GM18868 (cell line): ENCODE results near the gene DNAAF9.

Experiments
- ATAC-seq: cut with Tn5 transposase; IDR thresholded peaks from one replicate; pipeline ENCODE4 v1.9.1; 2021; ENCODE audit warnings: mild to moderate bottlenecking, moderate library complexity; ENCODE audit not compliant: unreplicated experiment

The DNAAF9 gene

GRCh38 chr20:3412600-3413392 is 5.3 kb upstream of the DNAAF9 start:
- no peak for ATAC-seq

- ATAC-seq: no peak
These were observed 3.0 kb upstream of the DNAAF9 start for GRCh38 chr20:3410464-3410863.

- ATAC-seq: no peak
These were observed 1.9 kb upstream of the DNAAF9 start for GRCh38 chr20:3409417-3409816.

- ATAC-seq: peak; percentile 37
These were observed 535 bp upstream of the DNAAF9 start for GRCh38 chr20:3407771-3408637.

GRCh38 chr20:3406481-3407039 is 909 bp downstream of the DNAAF9 start:
- no peak for ATAC-seq

- ATAC-seq: no peak
These were observed 1.6 kb downstream of the DNAAF9 start for GRCh38 chr20:3405696-3406358.

- ATAC-seq: no peak
These were observed 2.3 kb downstream of the DNAAF9 start for GRCh38 chr20:3405139-3405538.

- no peak for ATAC-seq
These were observed 3.1 kb downstream of the DNAAF9 start for GRCh38 chr20:3404402-3404801.

GRCh38 chr20:3403741-3404140 is 3.7 kb downstream of the DNAAF9 start:
- no peak for ATAC-seq

GRCh38 chr20:3402453-3402852 is 5.0 kb downstream of the DNAAF9 start:
- no peak for ATAC-seq

GRCh38 chr20:3400260-3401155 is 7.0 kb downstream of the DNAAF9 start:
- ATAC-seq: no peak

GRCh38 chr20:3398681-3399252 is 8.7 kb downstream of the DNAAF9 start:
- no peak for ATAC-seq

GRCh38 chr20:3396492-3396891 is 11.0 kb downstream of the DNAAF9 start:
- no peak for ATAC-seq

- ATAC-seq: no peak
These were observed 14.7 kb downstream of the DNAAF9 start for GRCh38 chr20:3392756-3393155.

GRCh38 chr20:3390759-3391425 is 16.6 kb downstream of the DNAAF9 start:
- ATAC-seq: no peak

- ATAC-seq: no peak
These were observed 23.5 kb downstream of the DNAAF9 start for GRCh38 chr20:3383878-3384495.

- no peak for ATAC-seq
These were observed 24.6 kb downstream of the DNAAF9 start for GRCh38 chr20:3382836-3383235.

- no peak for ATAC-seq
These were observed 27.0 kb downstream of the DNAAF9 start for GRCh38 chr20:3380228-3381070.
